Choroid plexus epithelial cell (primary cell): ENCODE data around the gene TP63.

ENCODE experiments used
- DNase-seq: peaks from one replicate; pipeline ENCODE4 v3.0.0-alpha.2; 2010; ENCODE audit warnings: low read depth
- H3K4me3 ChIP-seq: 2 replicates; pipeline ENCODE4 v1.5.1; 2011; ENCODE audit warnings: low read depth, mild to moderate bottlenecking, control low read depth, low read length, moderate library complexity
- CTCF ChIP-seq: conservative IDR thresholded peaks from 2 replicates; pipeline ENCODE4 v1.5.1; 2011; ENCODE audit warnings: low read depth, mild to moderate bottlenecking, control low read depth, inconsistent platforms, low read length, moderate library complexity

TP63 gene

GRCh38 chr3:189689625-189690024 lies 58.4 kb downstream of the TP63 start:
- H3K4me3 ChIP-seq = no peak overlapping the region
- DNase-seq = no peak
- no peak for TF ChIP-seq CTCF

- TF ChIP-seq CTCF = no peak
Observed at GRCh38 chr3:189690237-189690636, 59.0 kb downstream of the TP63 start.

GRCh38 chr3:189690672-189691071 lies 59.5 kb downstream of the TP63 start:
- no peak for DNase-seq
- no peak overlapping the region for H3K4me3 ChIP-seq
- TF ChIP-seq CTCF = no peak

More at GRCh38 chr3:189690237-189690636, 59.0 kb downstream of the TP63 start:
- H3K4me3 ChIP-seq = no peak overlapping the region
- DNase-seq = no peak

GRCh38 chr3:189695400-189695799 lies 64.2 kb downstream of the TP63 start:
- no peak for DNase-seq
- TF ChIP-seq CTCF = no peak
- no peak overlapping the region for H3K4me3 ChIP-seq

- no peak overlapping the region for H3K4me3 ChIP-seq
- peak; percentile 31 for DNase-seq
- no peak for TF ChIP-seq CTCF
Observed at GRCh38 chr3:189698811-189699210, 67.6 kb downstream of the TP63 start.

GRCh38 chr3:189699885-189700284 lies 68.7 kb downstream of the TP63 start:
- TF ChIP-seq CTCF = no peak
- no peak for DNase-seq
- no peak overlapping the region for H3K4me3 ChIP-seq

GRCh38 chr3:189702066-189702646 lies 71.0 kb downstream of the TP63 start:
- TF ChIP-seq CTCF = no peak
- no peak for DNase-seq
- no peak overlapping the region for H3K4me3 ChIP-seq
